Measurements from ENCODE around the gene MAP4K4. TPM values are rescaled to one million over a fixed set of nuclear protein-coding genes. Genes with fewer than 3 reads are reported as not detected.
A peak's percentile ranks its signal among the peaks of the same experiment; 100 is the strongest.

The MAP4K4 gene
- total RNA-seq, 1 experiment from 2014 or later = 76.9 TPM

DNA sequence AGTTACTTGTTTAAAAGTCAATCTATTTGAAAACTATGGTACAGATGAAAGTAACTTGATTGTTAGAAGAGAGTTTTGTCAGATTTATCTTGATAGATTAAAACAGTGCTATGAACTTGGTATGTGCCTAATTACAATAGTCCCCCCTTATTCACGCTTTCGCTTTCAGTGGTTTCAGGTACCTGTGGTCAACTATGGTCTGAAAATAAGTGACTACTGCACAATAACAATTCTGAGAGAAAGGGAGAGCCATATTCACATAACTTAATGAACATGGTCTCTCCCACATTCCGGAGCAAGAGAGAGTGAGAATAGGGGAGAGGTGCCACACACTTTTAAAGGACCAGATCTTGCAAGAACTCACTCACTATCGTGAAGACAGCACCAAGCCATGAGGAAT is 13.2 kb upstream of the MAP4K4 start:
- no peaks in the 10 kb centered on the region for H3K36me3 ChIP-seq
- H3K4me3 ChIP-seq = no peak overlapping the region
- H3K27me3 ChIP-seq = no peaks in the 10 kb centered on the region
- DNase-seq = no peak
- no peaks in the 10 kb centered on the region for H3K9me3 ChIP-seq

DNA sequence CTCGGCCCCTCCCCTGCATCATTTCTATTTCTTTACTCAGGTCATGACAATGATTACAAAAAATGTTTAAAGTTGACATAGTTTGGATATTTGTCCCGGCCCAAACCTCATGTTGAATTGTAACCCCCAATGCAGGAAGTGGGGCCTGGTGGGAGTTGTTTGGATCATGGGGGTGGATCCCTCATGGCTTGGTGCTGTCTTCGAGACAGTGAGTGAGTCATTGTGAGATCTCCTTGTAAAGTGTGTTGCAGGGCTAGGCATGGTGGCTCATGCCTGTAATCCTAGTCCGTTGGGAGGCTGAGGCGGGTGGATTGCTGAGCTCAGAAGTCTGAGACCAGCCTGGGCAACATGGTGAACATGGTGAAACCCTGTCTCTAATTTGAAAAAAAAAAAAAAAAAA is 9.2 kb upstream of the MAP4K4 start:
- Histone ChIP-seq H3K9me3 (no peaks in the 10 kb centered on the region), H3K36me3 (no peaks in the 10 kb centered on the region), H3K27me3 (no peaks in the 10 kb centered on the region), H3K4me3 (no peak overlapping the region)
- no peak for DNase-seq

DNA sequence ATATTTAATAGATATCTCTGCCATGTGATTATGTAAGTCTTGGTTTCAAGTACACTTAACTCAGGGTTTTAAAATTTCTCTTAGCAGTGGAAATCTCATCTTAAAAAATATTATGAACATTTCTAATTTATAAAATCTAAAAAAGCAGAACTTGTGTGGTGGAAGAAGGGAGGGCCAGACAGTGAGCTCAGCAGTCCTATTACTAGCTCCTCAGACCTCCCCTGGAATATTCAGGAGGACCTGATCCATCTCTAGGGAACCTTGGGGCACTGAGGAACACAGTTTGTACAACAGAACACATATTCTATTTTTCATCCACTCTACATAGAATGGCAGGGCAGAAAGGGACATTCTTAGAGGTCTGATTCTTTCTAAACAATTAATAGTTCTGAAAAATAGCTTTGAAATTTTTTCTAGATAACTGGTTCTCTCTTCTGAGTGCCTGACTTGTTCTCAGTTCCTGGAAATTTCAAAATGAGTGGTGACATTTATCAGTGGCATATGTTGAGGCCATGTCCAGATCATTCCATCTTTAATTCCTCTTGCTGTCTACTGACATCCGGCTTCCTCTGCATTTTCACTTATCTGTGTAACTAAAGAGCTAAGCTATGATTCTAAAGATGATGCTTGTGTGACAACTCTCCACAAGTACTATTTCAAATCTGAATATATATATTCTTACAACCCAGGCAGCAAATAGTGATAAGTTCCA is 8.2 kb upstream of the MAP4K4 start:
- Histone ChIP-seq H3K36me3 (no peaks in the 10 kb centered on the region), H3K27me3 (no peaks in the 10 kb centered on the region)

DNA sequence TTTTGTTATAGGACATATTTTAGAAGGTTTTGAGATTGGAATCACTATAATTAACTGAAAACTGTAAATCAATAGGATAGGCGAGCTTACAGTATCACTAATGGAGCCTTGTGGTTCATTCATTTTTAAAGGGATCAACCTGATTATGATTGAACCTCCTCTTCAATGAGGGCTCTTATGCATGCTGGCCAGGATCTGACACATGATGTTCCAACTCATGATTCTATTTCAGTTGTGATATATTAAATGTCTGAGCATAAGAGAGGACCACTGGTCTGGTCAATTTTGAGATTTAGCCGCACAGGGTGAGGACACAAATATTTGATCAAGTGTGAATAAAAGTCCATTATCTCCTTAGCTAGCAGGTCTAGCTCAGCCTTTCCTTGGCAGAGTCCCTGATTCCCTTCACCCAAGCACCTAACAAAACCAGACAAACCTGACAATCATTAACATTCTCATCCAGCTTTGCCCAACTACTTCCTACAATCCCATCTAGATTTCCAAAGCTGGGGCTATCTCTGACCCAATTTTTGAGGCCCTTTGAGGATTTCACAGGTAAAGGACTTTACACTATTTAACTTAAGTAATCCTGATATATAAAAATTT is 6.9 kb upstream of the MAP4K4 start:
- H3K27me3 ChIP-seq = no peaks in the 10 kb centered on the region

More for the DNA sequence above, 8.2 kb upstream of the MAP4K4 start:
- no peak for DNase-seq
- H3K4me3 ChIP-seq = no peak overlapping the region
- no peaks in the 10 kb centered on the region for H3K9me3 ChIP-seq

DNA sequence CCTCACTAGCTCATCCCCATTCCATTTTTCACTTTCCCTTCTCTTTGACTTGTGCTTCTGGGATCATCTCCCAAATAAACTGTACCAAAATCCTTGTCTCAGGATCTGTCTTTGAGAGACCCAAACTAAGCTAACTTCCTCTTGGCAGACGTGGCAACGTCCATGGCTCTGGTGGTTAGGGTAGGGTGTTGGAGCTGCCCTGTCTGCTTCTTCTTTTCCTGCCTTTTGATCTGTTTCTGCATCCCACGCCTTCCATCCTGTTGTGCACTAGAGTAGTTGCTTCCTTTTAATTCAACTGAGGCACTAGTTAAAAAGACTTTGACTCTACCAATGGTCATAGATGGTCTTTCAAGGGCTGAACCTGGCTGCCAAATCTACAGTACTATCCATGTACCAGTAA is 5.5 kb upstream of the MAP4K4 start:
- Histone ChIP-seq H3K27me3 (no peaks in the 10 kb centered on the region), H3K9me3 (no peaks in the 10 kb centered on the region), H3K4me3 (no peak overlapping the region), H3K36me3 (no peaks in the 10 kb centered on the region)
- DNase-seq = no peak

More for the DNA sequence above, 6.9 kb upstream of the MAP4K4 start:
- H3K9me3 ChIP-seq = no peaks in the 10 kb centered on the region
- DNase-seq = no peak
- no peak overlapping the region for H3K4me3 ChIP-seq
- no peaks in the 10 kb centered on the region for H3K36me3 ChIP-seq

DNA sequence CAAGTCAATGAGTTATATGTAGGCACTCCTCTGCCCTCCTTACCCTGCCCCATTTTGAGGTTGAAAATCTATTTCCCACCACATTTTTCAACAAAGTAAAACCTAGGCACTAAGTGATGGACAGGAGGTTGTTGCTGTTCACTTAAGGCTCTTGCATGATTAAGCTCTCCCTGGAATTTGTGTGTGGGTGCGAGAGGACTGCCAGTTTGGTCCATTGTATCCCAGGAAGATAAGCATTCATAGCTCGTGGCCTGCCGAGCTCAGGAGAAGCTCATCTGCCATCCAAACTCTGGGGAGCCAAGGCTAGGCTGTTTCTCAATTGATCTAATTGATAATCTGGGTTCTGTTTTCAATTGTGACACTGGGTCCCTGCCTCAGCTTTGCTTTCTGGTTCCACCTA is 4.7 kb upstream of the MAP4K4 start:
- Histone ChIP-seq H3K4me3 (no peak overlapping the region), H3K9me3 (no peaks in the 10 kb centered on the region), H3K36me3 (no peaks in the 10 kb centered on the region), H3K27me3 (no peaks in the 10 kb centered on the region)
- DNase-seq = no peak

DNA sequence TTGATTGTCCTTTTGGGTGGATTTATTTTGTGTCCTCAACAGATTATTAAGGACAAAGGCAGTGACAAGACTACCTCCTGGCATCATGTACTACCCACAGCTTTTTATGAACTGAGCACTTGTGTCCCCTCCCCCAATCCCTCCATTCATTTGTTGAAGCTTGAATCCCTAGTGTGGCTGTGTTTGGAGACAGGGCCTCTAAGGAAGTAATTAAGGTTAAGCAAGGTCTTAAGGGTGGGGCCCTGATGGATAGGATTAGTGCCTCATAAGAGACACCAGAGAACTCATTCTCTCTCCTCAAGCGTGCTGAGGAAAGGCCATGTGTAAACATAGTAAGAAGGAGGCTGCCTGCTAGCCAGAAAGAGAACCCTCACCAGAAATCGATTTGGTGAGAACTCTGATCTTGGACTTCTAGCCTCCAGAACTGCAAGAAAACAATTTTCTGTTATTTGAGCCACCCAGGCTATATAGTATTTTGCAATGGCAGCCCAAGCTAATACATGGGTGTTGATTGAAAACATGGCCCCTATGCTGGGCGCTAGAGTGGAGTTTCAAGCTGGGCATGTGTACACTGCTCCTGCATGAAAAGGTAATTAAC is 3.4 kb upstream of the MAP4K4 start:
- peaks cover 3% of the 10 kb centered on the region; the same call in 1 of the 2 replicates for H3K36me3 ChIP-seq
- H3K9me3 ChIP-seq = no peaks in the 10 kb centered on the region
- H3K4me3 ChIP-seq = no peak overlapping the region
- H3K27me3 ChIP-seq = no peaks in the 10 kb centered on the region
- no peak for DNase-seq

DNA sequence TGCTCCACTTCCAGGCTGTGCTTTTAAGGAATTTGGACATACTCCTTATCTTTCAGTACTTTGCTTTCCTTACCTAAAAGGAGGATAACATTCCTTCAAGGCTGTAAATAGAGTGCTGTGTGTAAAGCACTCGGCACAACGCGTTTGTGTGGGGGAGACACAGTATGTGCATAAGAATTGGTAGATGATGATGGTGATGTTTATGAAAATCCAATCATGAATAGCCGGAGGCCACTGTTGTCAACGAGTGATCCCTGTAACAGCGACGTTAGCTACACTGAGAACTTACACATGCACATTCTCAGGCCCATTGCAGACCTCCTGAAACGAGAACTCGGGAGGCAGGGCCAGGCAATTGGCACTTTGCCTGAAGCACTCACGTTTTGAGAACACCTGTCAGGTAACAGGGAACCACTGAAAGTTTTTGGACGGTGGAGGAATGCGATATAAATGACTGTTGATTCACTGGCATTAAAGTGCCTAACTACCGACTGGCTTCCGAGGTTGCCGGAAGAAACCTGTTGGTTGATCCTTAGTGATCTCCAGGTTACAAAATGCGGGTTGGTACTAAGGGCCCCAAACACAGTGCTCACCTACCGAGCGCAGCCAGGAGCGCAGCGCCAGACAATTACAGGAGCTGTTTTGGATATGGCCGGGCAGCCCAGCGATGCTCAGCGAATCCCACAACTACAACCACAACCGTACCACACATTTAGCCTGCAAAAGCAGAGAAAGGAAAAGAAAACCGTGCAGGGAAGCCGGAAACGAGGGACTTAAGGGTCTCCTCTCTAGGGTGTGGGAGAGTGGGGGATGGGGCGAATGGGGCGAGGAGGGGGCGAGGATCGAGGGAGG is 1.0 kb upstream of the MAP4K4 start:
- no peaks in the 10 kb centered on the region for H3K9me3 ChIP-seq
- no peak for DNase-seq
- H3K36me3 ChIP-seq = peaks cover 14% of the 10 kb centered on the region
- H3K27me3 ChIP-seq = no peaks in the 10 kb centered on the region
- H3K4me3 ChIP-seq = peak overlapping the region; percentile 50

DNA sequence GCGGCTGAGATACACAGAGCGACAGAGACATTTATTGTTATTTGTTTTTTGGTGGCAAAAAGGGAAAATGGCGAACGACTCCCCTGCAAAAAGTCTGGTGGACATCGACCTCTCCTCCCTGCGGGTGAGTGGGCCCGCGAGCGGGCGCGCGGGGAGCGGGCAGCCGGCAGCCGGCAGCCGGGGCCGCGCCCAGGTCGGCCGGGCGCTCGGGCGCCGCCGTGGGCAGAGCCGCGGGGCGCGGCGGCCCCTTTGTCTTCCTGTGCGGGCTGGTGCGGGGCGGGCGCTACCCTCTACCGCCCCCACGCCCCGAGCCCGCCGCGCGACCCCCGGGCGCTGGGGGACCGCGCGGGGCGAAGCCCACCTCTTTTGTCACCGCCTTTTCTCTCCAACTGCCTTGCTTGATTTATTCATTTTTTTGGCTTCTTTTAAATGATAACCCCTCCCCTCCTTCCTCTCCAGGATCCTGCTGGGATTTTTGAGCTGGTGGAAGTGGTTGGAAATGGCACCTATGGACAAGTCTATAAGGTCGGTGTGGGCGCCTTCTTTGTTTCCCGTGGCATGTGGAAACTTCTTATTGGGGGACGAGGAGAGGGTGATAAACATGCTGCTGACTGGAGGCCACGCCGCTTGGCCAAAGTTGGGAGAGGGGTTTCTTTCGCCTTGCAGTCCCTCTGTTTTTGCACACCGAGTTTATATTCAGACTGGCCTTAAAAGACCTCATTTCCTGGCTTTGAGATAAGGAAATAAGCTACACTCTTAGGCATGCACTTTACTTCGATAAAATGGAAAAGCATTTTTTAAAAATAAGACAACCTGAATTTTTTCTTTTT is 722 bp downstream of the MAP4K4 start:
- DNase-seq = peak; percentile 21
- Histone ChIP-seq H3K27me3 (no peaks in the 10 kb centered on the region), H3K36me3 (peaks cover 24% of the 10 kb centered on the region), H3K9me3 (no peaks in the 10 kb centered on the region), H3K4me3 (peak overlapping the region; percentile 84)

DNA sequence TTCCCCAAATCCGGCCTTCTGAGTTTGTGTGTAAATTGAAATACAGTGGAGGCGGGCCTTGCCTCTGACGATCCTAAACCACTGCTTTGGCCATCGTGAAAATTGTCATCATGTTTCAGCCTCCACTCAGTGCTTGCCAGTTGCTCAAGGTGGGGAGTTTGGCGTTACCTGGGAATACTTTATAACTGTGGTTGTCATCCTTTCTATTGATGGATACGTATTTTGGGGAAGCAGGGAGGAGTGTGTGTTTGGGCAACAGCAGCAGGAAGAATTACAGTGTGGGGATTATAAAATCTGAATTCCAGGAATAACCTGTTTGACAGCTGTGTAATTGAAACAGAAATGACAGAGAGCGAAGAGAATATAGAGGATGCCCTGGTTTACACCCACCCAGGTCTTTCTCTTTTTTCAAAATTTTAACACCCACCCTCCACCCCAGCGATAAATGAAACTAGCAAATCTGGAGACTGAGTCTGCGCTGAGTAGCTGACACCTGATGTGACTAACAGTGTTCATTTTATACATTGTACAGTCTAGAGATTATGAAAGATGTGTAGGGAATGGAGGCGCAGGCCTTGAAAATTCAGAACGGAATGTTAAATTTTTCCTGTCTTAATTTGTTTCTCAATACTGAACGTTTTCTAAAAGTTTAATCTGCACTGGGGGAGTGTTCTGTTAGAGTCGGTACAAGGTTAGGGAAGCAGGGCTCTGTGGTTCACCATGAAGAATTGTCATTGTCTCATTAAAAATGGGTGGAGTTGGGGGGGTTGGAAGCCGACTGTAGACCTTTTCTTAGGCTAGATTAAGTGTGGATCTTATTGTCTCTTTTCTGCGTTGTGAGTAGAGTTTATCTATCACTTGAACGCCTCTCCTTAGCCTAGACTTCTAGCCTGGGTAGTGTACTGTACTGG is 1.6 kb downstream of the MAP4K4 start:
- no peaks in the 10 kb centered on the region for H3K27me3 ChIP-seq
- H3K4me3 ChIP-seq = peak overlapping the region; percentile 84
- H3K36me3 ChIP-seq = peaks cover 24% of the 10 kb centered on the region
- H3K9me3 ChIP-seq = no peaks in the 10 kb centered on the region
- DNase-seq = no peak

DNA sequence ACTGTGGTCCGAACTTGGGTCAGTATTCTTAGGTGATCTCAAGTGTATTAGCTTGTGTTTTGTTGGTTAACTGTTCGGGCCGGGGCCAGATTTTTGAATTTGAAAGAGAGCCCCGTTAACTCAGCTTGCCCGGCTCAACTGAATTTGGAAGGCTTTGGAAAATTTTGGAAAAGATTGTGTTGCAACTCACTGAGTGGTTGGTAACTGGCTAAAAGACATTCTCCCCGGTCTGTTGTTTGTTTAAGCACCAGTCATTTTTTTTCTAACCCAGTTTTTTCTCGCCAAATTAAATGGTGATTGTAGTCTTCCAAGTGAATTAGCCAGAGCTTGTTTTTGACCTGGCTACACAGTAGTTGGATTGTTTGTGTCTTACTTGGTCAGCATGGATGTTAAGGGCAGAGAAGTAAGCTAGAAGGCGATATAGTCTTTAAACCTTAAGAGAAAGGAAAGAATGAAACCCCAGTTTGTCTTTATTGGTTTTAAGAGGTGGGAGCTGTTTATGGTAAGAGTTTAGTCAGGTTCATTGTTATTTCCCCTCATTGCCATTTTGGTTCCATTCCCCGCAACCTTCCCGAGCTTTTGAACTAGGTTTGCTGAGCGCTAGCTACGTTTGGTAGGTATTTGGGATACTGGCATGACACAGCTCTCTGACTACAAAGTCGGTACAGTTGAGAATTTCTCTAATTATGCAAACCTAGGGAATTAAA is 2.4 kb downstream of the MAP4K4 start:
- H3K4me3 ChIP-seq = peak overlapping the region; percentile 84
- H3K36me3 ChIP-seq = peaks cover 24% of the 10 kb centered on the region
- DNase-seq = no peak
- H3K27me3 ChIP-seq = no peaks in the 10 kb centered on the region
- H3K9me3 ChIP-seq = no peaks in the 10 kb centered on the region

DNA sequence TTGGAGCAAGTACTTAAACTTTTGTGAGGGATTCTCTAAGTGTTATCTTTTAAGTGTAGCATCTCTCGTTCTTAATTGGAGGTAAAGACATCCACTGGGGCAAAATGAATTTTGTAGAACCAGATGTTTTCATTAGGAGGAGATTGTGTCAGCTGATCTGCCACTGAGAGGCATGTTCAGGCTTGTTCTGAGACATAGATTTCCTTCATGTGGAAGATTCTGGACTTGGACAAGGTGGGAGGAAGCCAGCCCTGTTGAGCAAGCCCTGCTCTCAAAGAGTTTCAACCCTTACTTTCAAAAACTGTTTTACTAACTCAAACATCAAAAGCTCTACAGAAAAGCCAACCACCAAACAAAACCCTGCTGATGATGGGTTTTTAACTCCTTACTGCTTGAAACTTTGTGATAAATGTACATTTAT is 6.5 kb downstream of the MAP4K4 start:
- Histone ChIP-seq H3K27me3 (no peaks in the 10 kb centered on the region), H3K9me3 (no peaks in the 10 kb centered on the region), H3K4me3 (no peak overlapping the region), H3K36me3 (peaks cover 27% of the 10 kb centered on the region)
- DNase-seq = no peak

DNA sequence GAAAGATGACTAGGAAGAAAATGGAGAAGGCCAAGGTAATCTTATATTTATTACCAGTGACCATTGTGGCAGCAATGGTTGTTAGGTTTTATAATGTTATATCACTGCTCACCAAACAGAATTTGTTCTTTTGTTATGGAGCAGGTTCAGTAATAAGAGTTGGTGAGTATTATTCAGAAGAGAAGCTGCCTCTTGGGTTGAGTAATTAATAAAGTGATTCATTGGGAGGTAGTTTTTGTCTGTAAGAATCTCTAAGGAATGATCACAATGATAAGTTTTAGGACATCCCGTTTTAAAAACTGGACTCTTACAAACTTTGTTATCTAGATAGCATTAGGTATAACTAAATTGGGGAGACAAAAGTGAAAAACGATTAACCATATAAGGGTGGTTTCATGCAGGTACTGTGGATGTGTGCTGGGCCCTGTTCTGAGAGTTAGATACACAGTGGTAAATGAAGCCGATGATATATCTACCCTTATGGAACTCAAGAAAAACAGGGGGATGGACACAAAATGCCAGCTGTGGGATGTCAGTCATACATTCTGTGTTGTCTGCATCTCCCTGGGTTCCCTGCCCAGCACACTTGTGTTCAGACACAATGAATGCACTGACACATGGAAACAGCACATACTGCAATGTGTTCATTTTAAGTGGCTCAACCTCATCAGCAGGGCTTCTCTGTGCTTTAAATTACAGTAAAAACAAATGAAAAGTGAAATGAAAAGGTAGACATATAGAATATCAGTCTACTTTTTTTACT is 7.5 kb downstream of the MAP4K4 start:
- H3K9me3 ChIP-seq = no peaks in the 10 kb centered on the region
- no peaks in the 10 kb centered on the region for H3K27me3 ChIP-seq
- peaks cover 22% of the 10 kb centered on the region for H3K36me3 ChIP-seq
- no peak for DNase-seq
- H3K4me3 ChIP-seq = no peak overlapping the region

DNA sequence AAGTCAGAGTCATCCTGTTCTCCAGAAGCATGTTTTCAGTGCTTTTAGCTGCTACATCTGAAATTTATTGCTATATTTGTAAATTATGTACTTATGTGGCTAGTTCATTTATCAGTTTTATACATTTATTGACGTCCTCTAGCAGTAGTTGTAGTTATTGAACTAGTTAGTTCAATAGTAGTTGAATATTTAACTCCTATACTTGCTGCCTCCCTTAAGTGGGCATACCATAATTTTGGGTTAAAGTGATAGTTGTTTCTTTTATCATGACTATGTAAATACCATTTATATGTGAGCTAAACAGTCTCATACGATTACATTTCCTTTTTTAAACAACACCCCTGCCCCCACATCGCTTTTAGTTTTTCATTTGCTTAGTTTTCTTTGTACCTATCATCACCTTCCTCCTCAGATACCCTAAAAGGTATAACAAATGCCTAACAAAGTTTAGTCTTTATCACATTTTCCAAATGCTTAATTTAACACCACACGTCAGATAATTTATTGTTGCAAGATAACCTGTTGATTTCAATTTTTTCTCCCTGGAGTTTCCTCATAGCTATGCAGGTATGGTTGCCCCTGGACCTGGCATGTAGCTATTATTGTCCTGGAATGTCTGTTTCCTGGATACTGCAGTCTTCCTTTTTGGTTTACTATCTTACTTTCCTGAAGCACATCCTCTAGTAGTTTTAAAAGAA is 8.8 kb downstream of the MAP4K4 start:
- Histone ChIP-seq H3K4me3 (no peak overlapping the region), H3K36me3 (peaks cover 17% of the 10 kb centered on the region), H3K27me3 (no peaks in the 10 kb centered on the region), H3K9me3 (no peaks in the 10 kb centered on the region)
- DNase-seq = no peak

Data from MG63 (cell line).